A549 (cell line): ENCODE data around the gene TSPAN5. TPM values are rescaled to one million over a fixed set of nuclear protein-coding genes. Genes with fewer than 3 reads are reported as not detected.

Experiments used
- ATAC-seq, 2 experiments: fragments of 200-7000 bp in 1 of 2; fragments of >200 bp in 1 of 2; cut with Nextera tagmentation in 1 of 2; cut with Tn5 transposase in 1 of 2; 3 replicates each; pipeline versions ENCODE4 v1.8.0 to v1.9.1; 2018 to 2020; ENCODE audit warnings: mild to moderate bottlenecking in 1 of 2, moderate library complexity in 1 of 2
- CTCF ChIA-PET: fragments of 300-600 bp; sonication (Branson Sonifier 250); formaldehyde crosslinking; extraction: SDS; loops from one replicate; lab custom pipeline; 2021; ENCODE audit warnings: antibody characterized with exemption, inconsistent platforms; lab: Yijun Ruan, JAX
- POLR2A ChIA-PET: fragments of 350-600 bp; formaldehyde crosslinking; extraction: SDS; loops from one replicate; lab custom pipeline; 2021; ENCODE audit warnings: antibody characterized with exemption, inconsistent platforms; lab: Yijun Ruan, JAX
- DNase-seq, 2 experiments: peaks; one replicate each; pipeline versions ENCODE4 v3.0.0 to v3.0.0-alpha.2; 2011 to 2016; ENCODE audit warnings: low read depth in 1 of 2, low spot score in 1 of 2
- FAIRE-seq: peaks from 2 replicates; lab custom pipeline; 2011; peaks lifted over from hg19 to GRCh38; lab: Jason Lieb, UNC
- H3K27ac ChIP-seq, 2 experiments: fragments of >200 bp; sonication (Bioruptor Twin); formaldehyde crosslinking; 3 replicates each; pipeline ENCODE4 v1.5.1; 2016 to 2017
- H3K4me1 ChIP-seq: fragments of >200 bp; sonication (Bioruptor Twin); formaldehyde crosslinking; 3 replicates; pipeline ENCODE4 v1.6.1; 2016
- H3K4me2 ChIP-seq: fragments of >200 bp; sonication (Bioruptor Twin); formaldehyde crosslinking; 3 replicates; pipeline ENCODE4 v1.6.1; 2016
- H3K4me3 ChIP-seq: fragments of >200 bp; sonication (Bioruptor Twin); formaldehyde crosslinking; 3 replicates; pipeline ENCODE4 v1.5.1; 2016
- H3K9me3 ChIP-seq: fragments of >200 bp; sonication (Bioruptor Twin); formaldehyde crosslinking; 3 replicates; pipeline ENCODE4 v1.6.1; 2016
- E2F6 ChIP-seq: IDR thresholded peaks from 2 replicates; pipeline ENCODE4 v1.6.1; 2012; ENCODE audit warnings: low read depth, borderline replicate concordance
- FOSL2 ChIP-seq, 2 experiments: fragments of 450-650 bp in 1 of 2; fragments of >200 bp in 1 of 2; sonication (Bioruptor Twin) in 1 of 2; formaldehyde crosslinking; IDR thresholded peaks; 2 replicates each; pipeline versions ENCODE4 v1.5.0 to v1.6.1; 2016 to 2020; ENCODE audit warnings: mild to moderate bottlenecking in 1 of 2, moderate library complexity in 1 of 2
- FOXS1 ChIP-seq: fragments of 250-450 bp; sonication (Bioruptor Pico); IDR thresholded peaks from 2 replicates; pipeline ENCODE4 v1.5.0; 2020; ENCODE audit warnings: mild to moderate bottlenecking, moderate library complexity
- HOXA7 ChIP-seq: fragments of 250-450 bp; sonication (Bioruptor Pico); IDR thresholded peaks from 2 replicates; pipeline ENCODE4 v1.5.0; 2020; ENCODE audit warnings: mild to moderate bottlenecking, moderate library complexity
- HOXB13 ChIP-seq: fragments of 250-450 bp; sonication (Bioruptor Pico); IDR thresholded peaks from 2 replicates; pipeline ENCODE4 v1.5.0; 2020; ENCODE audit warnings: low read depth, mild to moderate bottlenecking, moderate library complexity
- HOXB5 ChIP-seq: fragments of 250-450 bp; sonication (Bioruptor Pico); IDR thresholded peaks from 2 replicates; pipeline ENCODE4 v1.5.0; 2020; ENCODE audit warnings: mild to moderate bottlenecking, moderate library complexity
- JUN ChIP-seq, 2 experiments: fragments of >200 bp; sonication (Bioruptor Twin); formaldehyde crosslinking; IDR thresholded peaks; 2 replicates in 1 of 2; 3 replicates in 1 of 2; pipeline ENCODE4 v1.6.1; 2016 to 2017
- JUNB ChIP-seq: fragments of >200 bp; sonication (Bioruptor Twin); formaldehyde crosslinking; IDR thresholded peaks from 2 replicates; pipeline ENCODE4 v1.6.1; 2016
- KDM1A ChIP-seq: fragments of 200-600 bp; sonication (generic); IDR thresholded peaks from 2 replicates; pipeline ENCODE4 v1.6.1; 2016; ENCODE audit warnings: low read depth, mild to moderate bottlenecking
- MAZ ChIP-seq: fragments of 150-350 bp; IDR thresholded peaks from 2 replicates; pipeline ENCODE4 v1.6.1; 2014; ENCODE audit warnings: antibody characterized with exemption, low read depth, low read length, borderline replicate concordance
- RARB ChIP-seq: fragments of 250-450 bp; sonication (Bioruptor Pico); IDR thresholded peaks from 2 replicates; pipeline ENCODE4 v1.8.0; 2021; ENCODE audit warnings: mild to moderate bottlenecking, moderate library complexity
- RCOR1 ChIP-seq: fragments of 150-350 bp; IDR thresholded peaks from 2 replicates; pipeline ENCODE4 v1.6.1; 2014; ENCODE audit warnings: antibody characterized with exemption, low read length, low read depth
- RNF2 ChIP-seq: fragments of 200-600 bp; sonication (generic); IDR thresholded peaks from 2 replicates; pipeline ENCODE4 v1.6.1; 2016; ENCODE audit warnings: low read depth, mild to moderate bottlenecking, antibody characterized with exemption, moderate library complexity, borderline replicate concordance
- ZFP36 ChIP-seq: fragments of 450-650 bp; IDR thresholded peaks from 2 replicates; pipeline ENCODE4 v1.6.1; 2014; ENCODE audit warnings: borderline replicate concordance; ENCODE audit not compliant: partially characterized antibody
- WGBS: methylation state at CpG from one replicate; pipeline ENCODE4 v1.1.6; 2017; ENCODE audit errors: missing lambda C conversion rate; 5-methylcytosine and 5-hydroxymethylcytosine counted together
- polyA plus RNA-seq, 4 experiments: library from polyadenylated mRNA; depleted of rRNA in 3 of 4; stranded (reverse); fragments of >200 nt; fragmentation: RNase III in 1 of 4; extraction: RNeasy Plus Mini Kit Qiagen cat#74134 plus additional on column Dnase treatment in 1 of 4; gene quantifications; 2 replicates in 3 of 4; 3 replicates in 1 of 4; pipeline ENCODE4 v1.2.3, GENCODE V29; 2011 to 2017
- TF ChIP-seq, protein P1 (sequence below): fragments of >200 bp; sonication (Bioruptor Twin); formaldehyde crosslinking; IDR thresholded peaks from 3 replicates; pipeline ENCODE4 v1.6.1; 2016
- TF ChIP-seq, protein P2 (sequence below): IDR thresholded peaks from 2 replicates; pipeline ENCODE4 v1.6.1; 2012
- TF ChIP-seq, protein P3 (sequence below): fragments of 150-350 bp; IDR thresholded peaks from 2 replicates; pipeline ENCODE4 v1.6.1; 2014; ENCODE audit warnings: low read depth, mild to moderate bottlenecking, low read length

Gene TSPAN5
- polyA plus RNA-seq, 2 of the 4 experiments (the other 2 are of a cell fraction), result 9.5 to 12.4 TPM

DNA sequence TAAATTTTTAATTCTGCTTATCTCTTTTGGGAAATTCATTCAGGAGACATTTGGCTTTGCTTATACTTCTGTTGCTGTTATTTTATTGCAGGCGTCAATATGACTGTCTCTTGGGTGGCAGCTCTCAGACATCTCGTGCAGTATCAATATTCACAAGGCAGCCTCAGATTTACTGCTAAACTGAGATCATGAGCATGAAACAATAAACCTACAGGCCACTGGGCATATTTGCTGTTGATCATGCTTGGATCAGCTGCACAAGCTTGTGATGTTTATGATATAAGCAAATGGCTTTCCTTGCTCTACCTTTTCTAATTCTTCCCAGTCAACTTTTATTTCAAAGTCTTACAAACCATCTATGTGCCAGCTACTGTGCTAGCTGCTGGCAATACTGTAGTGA, 39.2 kb downstream of the TSPAN5 start:
- FAIRE-seq (no peak), ATAC-seq (no peak), DNase-seq (no peak)
- Histone ChIP-seq H3K4me2 (no peak overlapping the region), H3K9me3 (no peaks in the 10 kb centered on the region), H3K4me1 (peaks cover 16% of the 10 kb centered on the region; the same call in 2 of the 3 replicates), H3K27ac (no peak overlapping the region), H3K4me3 (no peak overlapping the region)
- CTCF ChIA-PET, result interaction anchor here (0.8 to 1.0 kb wide), 2 partner anchors 17 to 144 kb away, joined by 3 read pairs; no protein-coding TSS in a partner anchor
- WGBS, result 93% methylated on average over 2 of the region's 2 CpGs
- TF ChIP-seq E2F6 (no peak), FOSL2 (IDR thresholded peaks at IDR 0.05) (no peak), FOSL2 (CRISPR knock-in tag; IDR thresholded peaks at IDR 0.05) (no peak), RARB (CRISPR knock-in tag) (no peak), HOXA7 (CRISPR knock-in tag) (no peak), JUNB (no peak), ZFP36 (no peak), FOXS1 (CRISPR knock-in tag) (no peak), MAZ (no peak), HOXB5 (CRISPR knock-in tag) (no peak), RCOR1 (no peak), JUN (IDR thresholded peaks at IDR 0.05) (no peak)
- TF ChIP-seq, protein P1, sequence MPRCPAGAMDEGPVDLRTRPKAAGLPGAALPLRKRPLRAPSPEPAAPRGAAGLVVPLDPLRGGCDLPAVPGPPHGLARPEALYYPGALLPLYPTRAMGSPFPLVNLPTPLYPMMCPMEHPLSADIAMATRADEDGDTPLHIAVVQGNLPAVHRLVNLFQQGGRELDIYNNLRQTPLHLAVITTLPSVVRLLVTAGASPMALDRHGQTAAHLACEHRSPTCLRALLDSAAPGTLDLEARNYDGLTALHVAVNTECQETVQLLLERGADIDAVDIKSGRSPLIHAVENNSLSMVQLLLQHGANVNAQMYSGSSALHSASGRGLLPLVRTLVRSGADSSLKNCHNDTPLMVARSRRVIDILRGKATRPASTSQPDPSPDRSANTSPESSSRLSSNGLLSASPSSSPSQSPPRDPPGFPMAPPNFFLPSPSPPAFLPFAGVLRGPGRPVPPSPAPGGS, result no peak
- TF ChIP-seq, protein P2, sequence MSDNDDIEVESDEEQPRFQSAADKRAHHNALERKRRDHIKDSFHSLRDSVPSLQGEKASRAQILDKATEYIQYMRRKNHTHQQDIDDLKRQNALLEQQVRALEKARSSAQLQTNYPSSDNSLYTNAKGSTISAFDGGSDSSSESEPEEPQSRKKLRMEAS, result no peak
- POLR2A ChIA-PET, result no interaction called here

DNA sequence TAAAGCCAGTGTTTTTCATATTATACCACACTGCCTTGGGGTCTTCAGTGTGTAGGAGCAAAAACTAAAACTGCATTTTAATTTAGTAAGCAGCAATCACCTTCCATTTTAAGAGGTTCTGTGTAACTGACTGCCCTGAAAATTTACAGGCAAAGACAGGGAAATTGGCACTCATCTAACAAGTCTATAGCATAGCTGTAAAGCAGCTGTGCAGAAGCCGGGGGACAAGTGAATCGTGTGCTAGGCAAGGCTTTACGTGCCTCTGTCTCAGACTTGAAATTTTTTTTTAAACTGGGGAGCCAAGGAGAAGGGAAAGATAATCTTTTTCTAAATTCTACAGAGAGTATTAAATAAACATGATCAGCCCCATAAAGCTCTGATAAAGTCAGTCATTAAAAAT, 39.7 kb downstream of the TSPAN5 start:
- TF ChIP-seq E2F6 (no peak), KDM1A (no peak), RNF2 (no peak), HOXB13 (CRISPR knock-in tag) (no peak)
- TF ChIP-seq, protein P3, sequence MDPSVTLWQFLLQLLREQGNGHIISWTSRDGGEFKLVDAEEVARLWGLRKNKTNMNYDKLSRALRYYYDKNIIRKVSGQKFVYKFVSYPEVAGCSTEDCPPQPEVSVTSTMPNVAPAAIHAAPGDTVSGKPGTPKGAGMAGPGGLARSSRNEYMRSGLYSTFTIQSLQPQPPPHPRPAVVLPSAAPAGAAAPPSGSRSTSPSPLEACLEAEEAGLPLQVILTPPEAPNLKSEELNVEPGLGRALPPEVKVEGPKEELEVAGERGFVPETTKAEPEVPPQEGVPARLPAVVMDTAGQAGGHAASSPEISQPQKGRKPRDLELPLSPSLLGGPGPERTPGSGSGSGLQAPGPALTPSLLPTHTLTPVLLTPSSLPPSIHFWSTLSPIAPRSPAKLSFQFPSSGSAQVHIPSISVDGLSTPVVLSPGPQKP, result no peak
- TF ChIP-seq, protein P1, result no peak
- ATAC-seq (no peak), FAIRE-seq (no peak), DNase-seq (no peak)
- 96% methylated on average over 3 of the region's 3 CpGs for WGBS
- H3K9me3 ChIP-seq, result no peaks in the 10 kb centered on the region
- no peak overlapping the region for H3K4me2 ChIP-seq
- CTCF ChIA-PET, result no interaction called here
- H3K27ac ChIP-seq, result no peak overlapping the region
- peaks cover 15% of the 10 kb centered on the region; the same call in 2 of the 3 replicates for H3K4me1 ChIP-seq
- no peak overlapping the region for H3K4me3 ChIP-seq
- POLR2A ChIA-PET, result no interaction called here
